ENCODE data around the gene SLC6A9.

Gene SLC6A9

DNA sequence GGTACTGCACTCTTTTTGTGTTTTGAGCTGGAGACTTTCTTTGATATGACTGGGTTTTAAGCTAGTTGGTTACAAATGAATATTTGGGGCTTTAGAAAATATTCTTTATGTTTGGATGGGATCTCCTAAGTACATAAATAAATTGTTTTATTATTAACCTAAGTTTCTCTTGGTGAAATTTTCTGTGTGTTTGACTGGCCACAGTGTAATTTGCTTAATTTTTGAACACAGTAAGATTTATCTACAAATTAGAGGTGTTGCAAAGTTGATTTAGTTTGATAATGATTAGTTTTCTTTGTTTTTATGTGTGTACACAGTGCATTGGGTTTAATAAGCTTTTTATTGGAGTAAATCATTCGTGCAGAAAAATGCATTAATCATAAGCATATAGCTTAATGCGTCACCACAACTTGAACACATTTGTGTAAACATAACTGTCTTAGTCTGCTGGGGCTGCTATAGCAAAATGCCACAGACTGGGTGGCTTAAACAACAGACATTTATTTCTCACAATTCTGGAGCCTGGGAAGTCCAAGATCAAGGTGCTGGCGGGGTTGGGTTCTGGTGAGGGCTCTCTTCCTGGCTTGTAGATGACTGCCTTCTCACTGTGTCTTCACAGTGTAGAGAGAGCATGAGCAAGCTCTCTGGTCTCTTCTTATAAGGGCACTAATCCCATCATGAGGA is 17.4 kb upstream of the SLC6A9 start:
- DNase-seq: no peak

DNA sequence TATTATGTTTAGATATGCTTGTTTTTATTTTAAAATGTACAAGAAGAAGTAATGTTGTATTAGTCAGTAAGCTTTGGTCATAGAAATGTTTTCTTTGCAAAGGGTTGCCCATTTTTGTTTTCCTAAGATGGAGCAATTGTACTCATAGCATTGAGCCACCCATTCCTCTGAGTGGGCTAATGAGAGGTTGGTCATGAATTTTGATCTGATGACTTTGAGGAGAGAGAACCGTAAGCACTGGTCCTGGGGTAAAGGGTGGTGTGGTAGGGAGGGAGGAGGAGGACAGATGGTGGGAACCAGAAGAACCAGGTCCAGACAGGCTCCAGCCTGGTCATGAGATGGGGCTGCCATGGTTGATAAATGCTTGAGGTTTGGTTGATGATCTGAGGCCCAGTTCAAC is 15.9 kb upstream of the SLC6A9 start:
- DNase-seq: no peak

GRCh38 chr1:44045064-44045463 is 13.8 kb upstream of the SLC6A9 start:
- DNase-seq: no peak

- DNase-seq: no peak
Observed at GRCh38 chr1:44044071-44044801, 13.0 kb upstream of the SLC6A9 start.

- DNase-seq: no peak
Observed at GRCh38 chr1:44043176-44044070, 12.2 kb upstream of the SLC6A9 start.

DNA sequence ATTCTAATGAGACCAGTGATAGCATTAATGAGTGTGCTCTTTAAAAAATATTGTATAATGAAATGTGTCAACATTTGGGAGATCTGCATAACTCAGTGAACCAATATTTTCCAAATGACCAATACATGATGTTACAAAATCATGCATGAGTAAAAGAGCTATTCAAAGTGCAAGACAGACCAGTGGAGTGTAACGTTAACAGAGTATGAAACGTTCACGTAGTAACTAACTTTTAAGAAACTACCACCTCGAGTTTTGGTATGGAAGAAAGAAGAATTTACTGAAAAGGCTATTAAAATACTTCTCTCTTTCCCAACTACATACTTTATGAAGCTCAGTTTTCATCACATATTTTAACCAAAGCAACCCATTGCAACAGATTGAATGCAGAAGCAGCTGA is 9.6 kb upstream of the SLC6A9 start:
- no peak for DNase-seq

- DNase-seq: no peak
Observed at GRCh38 chr1:44040418-44040817, 9.2 kb upstream of the SLC6A9 start.

GRCh38 chr1:44038876-44039657 is 7.8 kb upstream of the SLC6A9 start:
- no peak for DNase-seq

GRCh38 chr1:44037154-44037553 is 5.9 kb upstream of the SLC6A9 start:
- DNase-seq: peak; percentile 42

- DNase-seq: peak; percentile 59
Observed at GRCh38 chr1:44036409-44037139, 5.3 kb upstream of the SLC6A9 start.

GRCh38 chr1:44035726-44036408 is 4.6 kb upstream of the SLC6A9 start:
- DNase-seq: no peak

DNA sequence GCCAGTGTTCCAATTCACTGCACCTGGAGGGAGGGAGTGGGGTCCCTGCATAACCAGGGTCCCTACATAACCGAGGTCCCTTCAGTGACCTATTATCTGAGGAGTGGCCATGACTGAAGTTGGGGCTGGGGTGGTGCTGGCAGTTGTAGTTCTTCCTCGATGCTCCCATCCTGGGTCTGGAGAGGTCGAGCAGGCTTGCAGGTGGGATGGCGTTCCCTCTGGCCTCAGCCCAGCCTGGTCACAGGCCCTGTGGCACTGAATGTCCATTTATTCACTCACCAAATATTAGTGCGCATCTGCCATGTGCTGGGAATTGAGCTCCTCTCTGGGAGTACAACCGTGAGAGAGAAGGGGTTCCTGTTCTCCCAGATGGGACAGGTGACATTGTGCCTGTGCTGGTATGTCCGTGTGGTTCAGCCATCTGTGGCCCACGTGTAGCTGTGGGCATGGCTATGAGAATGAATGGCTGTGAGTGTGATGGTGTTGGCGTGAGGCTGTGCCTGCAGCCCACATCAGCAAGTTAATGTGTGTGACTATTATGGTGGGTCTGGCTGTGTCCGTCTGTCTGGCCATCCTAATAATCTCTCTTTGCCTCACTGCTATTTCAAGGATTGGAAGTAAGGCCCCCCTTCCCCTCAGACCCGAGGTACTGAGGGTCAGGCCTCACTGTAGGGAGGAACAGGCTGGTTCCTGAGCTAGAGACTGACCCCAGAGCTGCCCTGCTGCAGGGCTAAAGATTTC is 3.9 kb upstream of the SLC6A9 start:
- no peak for DNase-seq

GRCh38 chr1:44034423-44034822 is 3.2 kb upstream of the SLC6A9 start:
- DNase-seq: no peak

- DNase-seq: no peak
Observed at GRCh38 chr1:44033756-44034155, 2.5 kb upstream of the SLC6A9 start.

DNA sequence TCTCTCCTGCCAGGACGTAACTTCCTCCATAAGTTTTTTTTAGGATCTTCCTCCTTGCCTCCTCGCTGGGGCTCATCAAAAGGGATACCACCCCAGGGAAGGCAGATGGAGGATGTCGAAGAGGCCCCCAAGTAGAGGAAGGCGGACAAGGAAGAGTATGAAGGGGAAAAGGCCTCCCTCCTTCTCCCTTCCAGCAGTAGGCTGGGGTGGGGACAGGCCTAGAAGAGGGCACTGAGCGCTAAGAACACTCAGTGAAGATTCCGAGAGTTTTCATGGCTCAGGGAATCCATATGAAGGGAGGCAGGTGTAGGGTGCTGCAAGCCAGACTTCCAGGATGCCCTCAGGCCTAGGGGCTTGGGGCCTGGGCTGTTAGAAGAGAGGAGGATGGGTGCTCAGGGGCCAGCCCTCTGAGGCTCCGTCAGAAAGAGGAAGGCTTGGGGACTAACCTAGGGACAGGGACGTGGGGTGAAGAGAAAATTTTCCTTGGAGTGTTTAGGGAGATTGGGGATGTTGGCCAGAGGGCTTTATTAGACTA is 1.8 kb upstream of the SLC6A9 start:
- no peak for DNase-seq

- no peak for DNase-seq
Observed at GRCh38 chr1:44032170-44032790, 1.0 kb upstream of the SLC6A9 start.

- DNase-seq: peak; percentile 85
Observed at GRCh38 chr1:44030605-44031251, 534 bp downstream of the SLC6A9 start.

DNA sequence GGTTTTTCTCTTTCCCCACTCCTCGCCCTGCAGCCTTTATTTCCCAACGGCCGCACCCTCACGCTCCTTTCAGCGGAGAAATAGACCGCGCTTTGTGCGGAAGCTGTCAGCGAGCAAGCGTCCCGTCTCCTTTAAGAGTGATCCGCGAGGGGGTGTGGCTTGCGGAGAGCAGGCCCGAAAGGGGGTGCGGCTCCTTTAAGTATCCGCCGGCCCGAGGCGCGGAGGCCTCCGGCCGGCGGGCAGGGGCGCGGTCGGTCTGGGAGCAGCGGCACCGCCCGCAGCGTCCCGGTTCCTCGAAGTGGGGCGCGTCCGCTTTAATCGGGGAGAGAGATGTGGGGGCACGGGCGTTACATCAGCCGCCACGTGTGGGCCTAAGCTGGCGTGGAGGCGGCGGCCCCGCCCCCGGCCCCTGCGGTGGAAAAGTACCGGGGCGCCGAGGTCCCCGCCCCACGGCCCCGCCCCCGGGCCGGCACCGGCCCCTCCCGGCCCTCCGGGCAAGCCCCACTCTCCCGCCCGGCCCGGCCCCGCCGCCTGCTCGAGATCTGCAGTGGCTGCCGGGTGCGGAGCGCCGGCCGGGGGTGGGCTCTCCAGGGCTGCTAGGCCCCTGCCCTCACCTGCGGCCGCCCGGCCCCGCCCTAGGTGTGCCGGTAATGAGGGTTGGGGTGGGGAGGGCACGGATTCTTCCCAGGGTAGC is 1.2 kb downstream of the SLC6A9 start:
- DNase-seq: peak; percentile 98

Data from right kidney (tissue), 1 donor.